ENCODE data around the gene OR51E1.

Gene OR51E1

GRCh38 chr11:4684631-4685285, 41.0 kb downstream of the OR51E1 start:
- no peak overlapping the region for H3K4me3 ChIP-seq (ENCODE audit: low read depth, low read length)
- no peak for TF ChIP-seq CTCF (IDR thresholded peaks at IDR 0.05; ENCODE audit: low read depth, low read length, missing control alignments)
- no peak for DNase-seq (ENCODE audit: low read depth)

GRCh38 chr11:4695442-4695841, 51.7 kb downstream of the OR51E1 start:
- no peak overlapping the region for H3K4me3 ChIP-seq (ENCODE audit: low read depth, low read length)
- no peak for DNase-seq (ENCODE audit: low read depth)
- no peak for TF ChIP-seq CTCF (IDR thresholded peaks at IDR 0.05; ENCODE audit: low read depth, low read length, missing control alignments)

DNA sequence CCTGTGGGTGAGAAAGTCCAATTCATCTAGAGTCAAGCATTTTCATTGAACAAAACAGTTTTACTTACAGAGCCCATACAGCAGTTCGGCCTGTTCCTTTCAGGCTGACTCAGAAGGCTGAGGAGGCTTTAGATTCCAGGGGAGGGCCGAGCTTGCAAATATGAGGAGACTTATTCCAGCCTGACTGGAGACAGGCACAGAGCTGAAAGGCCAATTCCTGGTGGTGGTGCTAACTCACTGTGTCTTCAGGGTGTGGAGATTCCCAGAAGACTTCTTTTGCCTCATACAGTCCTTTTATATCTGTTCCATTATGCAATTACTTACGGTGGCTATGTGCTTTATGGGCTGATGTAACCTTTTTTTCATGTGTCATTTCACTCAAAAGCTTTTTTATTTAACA, 53.8 kb downstream of the OR51E1 start, which contains the start of gene OR51E2:
TSS of gene OR51E2 (minus strand) at position 269 of the 400 bp plus-strand sequence. CDS start 15,142 bp downstream, outside the sequence.
- no peak for DNase-seq (ENCODE audit: low read depth)
- no peak within 1 kb of the TSS for H3K4me3 ChIP-seq (ENCODE audit: low read depth, low read length)
- no peak for TF ChIP-seq CTCF (IDR thresholded peaks at IDR 0.05; ENCODE audit: low read depth, low read length, missing control alignments)

- no peak overlapping the region for H3K4me3 ChIP-seq (ENCODE audit: low read depth, low read length)
- TF ChIP-seq CTCF (IDR thresholded peaks at IDR 0.05; ENCODE audit: low read depth, low read length, missing control alignments): no peak
- DNase-seq (ENCODE audit: low read depth): peak; percentile 36
Observed at GRCh38 chr11:4699697-4700435, 56.1 kb downstream of the OR51E1 start.

GRCh38 chr11:4700436-4700820, 56.6 kb downstream of the OR51E1 start:
- no peak for DNase-seq (ENCODE audit: low read depth)

DNA sequence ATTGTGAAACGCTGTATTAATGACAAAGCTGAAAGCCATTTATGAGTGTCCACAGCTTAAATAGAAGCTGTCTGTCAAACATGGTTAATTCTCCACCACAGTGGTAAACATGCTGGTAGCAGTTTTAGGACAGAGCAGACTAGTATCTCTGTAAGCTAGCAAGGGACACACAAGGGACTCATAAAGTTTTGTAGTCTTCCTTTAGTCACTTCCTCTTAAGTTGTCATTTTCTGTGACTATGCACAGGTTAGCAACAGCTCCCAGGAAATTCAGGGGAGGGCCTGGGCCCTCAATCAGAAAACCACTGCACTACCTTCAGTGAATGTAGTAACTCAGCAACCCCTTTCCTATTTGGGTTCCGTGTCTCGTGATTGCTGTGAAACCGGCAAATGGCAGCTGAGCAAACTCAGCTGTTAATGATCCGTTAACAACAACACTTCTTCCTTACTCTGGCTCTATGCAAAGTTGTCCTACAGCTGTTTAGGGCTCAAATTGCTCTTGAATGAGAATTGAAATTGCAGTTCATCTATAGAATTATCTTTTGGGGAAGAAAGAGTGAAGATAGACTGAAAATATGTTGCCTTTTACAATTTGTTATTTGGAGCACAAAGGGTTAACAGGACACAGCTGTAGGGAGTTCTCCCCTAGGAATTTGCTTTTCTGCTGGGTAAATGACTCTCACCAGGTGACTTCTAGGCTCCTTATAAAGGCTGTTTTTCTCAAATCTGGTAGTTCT, 60.4 kb downstream of the OR51E1 start, which contains the start of gene MMP26:
TSS of gene MMP26 (plus strand) at position 731 of the 736 bp plus-strand sequence.
- H3K4me3 ChIP-seq (ENCODE audit: low read depth, low read length): no peak within 1 kb of the TSS
- no peak for DNase-seq (ENCODE audit: low read depth)
- TF ChIP-seq CTCF (IDR thresholded peaks at IDR 0.05; ENCODE audit: low read depth, low read length, missing control alignments): no peak

More at GRCh38 chr11:4700436-4700820, 56.6 kb downstream of the OR51E1 start:
- no peak overlapping the region for H3K4me3 ChIP-seq (ENCODE audit: low read depth, low read length)
- no peak for TF ChIP-seq CTCF (IDR thresholded peaks at IDR 0.05; ENCODE audit: low read depth, low read length, missing control alignments)

Measured in GM12864 (cell line).